D721Med (cell line): ENCODE measurements around the gene MGAM2.

ENCODE experiments used
- DNase-seq: peaks from one replicate; pipeline ENCODE4 v3.0.0; 2011; ENCODE audit warnings: low spot score; ENCODE audit not compliant: insufficient read length
- FAIRE-seq: peaks from 2 replicates; lab custom pipeline; 2011; peaks lifted over from hg19 to GRCh38; lab: Jason Lieb, UNC
- TF ChIP-seq, protein P1 (sequence below): IDR thresholded peaks from 2 replicates; pipeline ENCODE4 v1.5.1; 2012; ENCODE audit warnings: mild to moderate bottlenecking, control low read depth; ENCODE audit not compliant: insufficient read depth; ENCODE audit errors: missing control alignments

MGAM2 gene

DNA sequence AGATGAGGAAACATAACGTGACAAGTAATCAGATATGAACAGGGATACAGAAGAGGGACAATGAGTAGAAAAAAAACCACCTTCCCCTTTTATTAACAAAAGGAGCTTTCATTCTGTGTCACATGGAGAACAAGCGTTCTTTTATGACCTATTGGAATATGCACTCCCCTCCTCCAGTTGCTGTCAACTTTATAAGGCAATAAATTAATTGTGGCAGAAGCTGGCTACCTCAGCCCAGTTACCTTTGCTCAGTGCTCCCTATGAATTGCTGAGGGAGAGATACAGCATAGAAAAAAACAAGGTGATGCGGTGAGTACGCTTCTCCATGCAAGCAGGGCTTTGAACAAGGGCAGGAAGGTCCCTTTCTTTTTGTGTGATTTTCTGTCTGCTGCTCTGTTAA lies at the start of gene MGAM2:
Gene MGAM2 (plus strand): TSS at position 220 of the 400 bp plus-strand sequence. CDS start 5,156 bp downstream, outside the sequence.
- no peak for DNase-seq
- FAIRE-seq, result no peak
- TF ChIP-seq, protein P1, sequence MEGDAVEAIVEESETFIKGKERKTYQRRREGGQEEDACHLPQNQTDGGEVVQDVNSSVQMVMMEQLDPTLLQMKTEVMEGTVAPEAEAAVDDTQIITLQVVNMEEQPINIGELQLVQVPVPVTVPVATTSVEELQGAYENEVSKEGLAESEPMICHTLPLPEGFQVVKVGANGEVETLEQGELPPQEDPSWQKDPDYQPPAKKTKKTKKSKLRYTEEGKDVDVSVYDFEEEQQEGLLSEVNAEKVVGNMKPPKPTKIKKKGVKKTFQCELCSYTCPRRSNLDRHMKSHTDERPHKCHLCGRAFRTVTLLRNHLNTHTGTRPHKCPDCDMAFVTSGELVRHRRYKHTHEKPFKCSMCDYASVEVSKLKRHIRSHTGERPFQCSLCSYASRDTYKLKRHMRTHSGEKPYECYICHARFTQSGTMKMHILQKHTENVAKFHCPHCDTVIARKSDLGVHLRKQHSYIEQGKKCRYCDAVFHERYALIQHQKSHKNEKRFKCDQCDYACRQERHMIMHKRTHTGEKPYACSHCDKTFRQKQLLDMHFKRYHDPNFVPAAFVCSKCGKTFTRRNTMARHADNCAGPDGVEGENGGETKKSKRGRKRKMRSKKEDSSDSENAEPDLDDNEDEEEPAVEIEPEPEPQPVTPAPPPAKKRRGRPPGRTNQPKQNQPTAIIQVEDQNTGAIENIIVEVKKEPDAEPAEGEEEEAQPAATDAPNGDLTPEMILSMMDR, result no peak

DNA sequence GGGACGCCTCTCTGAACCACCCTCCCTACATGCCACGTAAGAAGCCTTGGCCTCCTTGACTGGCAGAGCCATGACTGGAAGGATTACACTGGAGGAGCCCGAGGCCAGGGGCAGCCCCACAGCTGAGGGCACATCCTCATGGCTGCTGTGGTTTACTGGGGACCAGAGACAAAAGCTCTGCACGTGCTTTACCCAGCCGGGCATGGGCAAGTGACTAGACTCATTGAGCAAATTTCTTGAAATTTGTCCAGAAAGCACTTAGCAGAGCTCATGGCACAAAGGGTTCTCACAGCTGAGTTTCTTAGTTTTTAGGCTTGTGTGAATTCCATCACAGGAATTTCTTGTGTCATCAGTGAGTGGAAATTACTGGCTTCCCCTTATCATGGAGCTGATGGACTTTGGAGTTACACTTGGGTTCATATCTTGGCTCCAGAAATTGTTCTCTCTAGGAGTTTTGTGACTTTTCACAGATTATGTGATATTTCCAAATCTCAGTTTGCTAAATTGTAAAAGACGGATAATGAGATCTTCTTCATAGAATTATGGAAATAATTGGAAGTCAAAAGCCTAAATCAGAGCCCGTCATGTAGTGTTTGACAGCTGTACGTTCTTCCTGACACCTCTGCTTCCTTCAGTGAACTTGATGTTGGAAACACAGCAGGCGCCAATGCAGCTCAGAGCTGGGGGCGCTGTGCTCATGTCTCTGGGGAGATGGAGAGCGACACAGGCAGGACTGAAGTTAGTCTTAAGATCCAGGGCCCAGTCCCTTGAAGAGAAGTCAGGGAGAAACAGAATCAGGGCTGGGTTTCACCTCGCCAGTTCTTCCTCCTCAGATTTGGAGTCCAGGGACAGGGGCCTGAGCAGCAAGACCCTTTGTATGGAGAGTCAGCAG lies 47.7 kb upstream of the MGAM2 start:
- TF ChIP-seq, protein P1, result no peak
- FAIRE-seq (no peak), DNase-seq (no peak)

DNA sequence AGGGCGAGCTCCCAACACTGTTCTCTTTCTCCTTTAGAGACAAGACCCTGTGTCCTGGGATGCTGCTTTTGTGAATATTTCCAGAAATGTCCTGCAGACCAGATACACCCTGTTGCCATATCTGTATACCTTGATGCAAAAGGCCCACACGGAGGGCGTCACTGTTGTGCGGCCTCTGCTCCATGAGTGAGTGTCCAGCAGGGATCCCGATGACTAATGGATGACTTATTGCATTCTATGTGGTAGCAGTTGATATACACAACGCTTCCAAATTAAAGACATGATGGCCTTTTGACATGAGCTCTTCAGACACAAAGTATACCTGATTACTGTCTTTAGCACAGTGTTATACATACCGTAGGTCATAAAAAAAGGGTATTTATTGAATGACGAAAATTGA lies 45.0 kb upstream of the MGAM2 start:
- FAIRE-seq, result no peak
- TF ChIP-seq, protein P1, result no peak

DNA sequence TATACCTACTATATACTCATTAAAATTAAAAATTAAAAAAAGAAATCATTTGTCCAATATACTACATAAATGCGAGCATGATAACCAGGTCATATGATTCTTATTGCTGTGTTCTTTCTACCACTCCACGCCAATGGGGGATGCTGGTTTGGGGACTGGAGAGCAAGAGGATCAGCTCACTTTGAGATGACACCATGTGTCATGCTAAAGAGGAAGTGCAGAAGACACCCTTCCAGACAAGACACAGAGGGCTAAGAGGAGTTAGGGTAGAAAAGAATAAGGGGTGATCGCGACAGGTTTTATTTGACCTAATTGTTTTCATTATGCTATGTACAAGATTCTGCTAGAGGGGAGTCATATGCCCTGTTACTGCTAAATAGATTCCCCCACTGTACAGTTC lies 33.8 kb upstream of the MGAM2 start:
- FAIRE-seq (no peak), DNase-seq (no peak)

More for the DNA sequence above, 45.0 kb upstream of the MGAM2 start:
- no peak for DNase-seq

DNA sequence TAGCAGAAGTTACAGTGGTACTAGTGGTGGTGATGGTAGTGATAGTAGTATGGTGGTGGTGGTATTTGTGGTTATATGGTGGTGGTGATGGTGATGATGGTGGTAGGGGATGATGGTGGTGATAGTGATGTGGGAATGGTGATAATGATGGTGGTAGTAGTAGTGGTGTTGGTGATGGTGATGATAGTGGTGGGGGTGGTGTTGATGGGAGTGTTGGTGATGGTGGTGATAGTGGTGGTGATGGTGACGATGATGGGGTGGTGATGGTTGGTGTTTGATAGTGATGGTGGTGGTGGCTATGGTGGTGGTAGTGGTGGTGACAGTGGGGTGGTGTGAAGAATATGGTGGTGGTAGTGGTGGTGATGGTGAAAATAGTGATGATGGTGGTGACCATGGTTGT lies 27.9 kb upstream of the MGAM2 start:
- no peak for FAIRE-seq
- TF ChIP-seq, protein P1, result no peak

More for the DNA sequence above, 33.8 kb upstream of the MGAM2 start:
- TF ChIP-seq, protein P1, result no peak

GRCh38 chr7:142085428-142085827 lies 26.1 kb upstream of the MGAM2 start:
- DNase-seq (no peak), FAIRE-seq (no peak)
- TF ChIP-seq, protein P1, result no peak

More for the DNA sequence above, 27.9 kb upstream of the MGAM2 start:
- no peak for DNase-seq
